ENCODE results near the gene UQCC3.

GRCh38 chr11:62656796-62657429 is 14.6 kb upstream of the UQCC3 start:
- TF ChIP-seq PATZ1 (CRISPR knock-in tag; IDR thresholded peaks at IDR 0.05; ENCODE audit: borderline replicate concordance) = no peak
- no peak for TF ChIP-seq ZC3H10 (CRISPR knock-in tag; IDR thresholded peaks at IDR 0.05)
- no peak for TF ChIP-seq ZNF70 (CRISPR knock-in tag; IDR thresholded peaks at IDR 0.05)
- no peak for TF ChIP-seq ESRRG (CRISPR knock-in tag; IDR thresholded peaks at IDR 0.05)
- no peak for TF ChIP-seq TOX (CRISPR knock-in tag; IDR thresholded peaks at IDR 0.05; ENCODE audit: borderline replicate concordance)
- no peak for TF ChIP-seq ZFP30 (CRISPR knock-in tag; IDR thresholded peaks at IDR 0.05)
- TF ChIP-seq SNAI2 (CRISPR knock-in tag; IDR thresholded peaks at IDR 0.05) = no peak
- no peak for TF ChIP-seq ZFP3 (CRISPR knock-in tag; IDR thresholded peaks at IDR 0.05)
